ENCODE results near the gene C9orf78.
A peak's percentile ranks its signal among the peaks of the same experiment; 100 is the strongest.

C9orf78 gene

DNA sequence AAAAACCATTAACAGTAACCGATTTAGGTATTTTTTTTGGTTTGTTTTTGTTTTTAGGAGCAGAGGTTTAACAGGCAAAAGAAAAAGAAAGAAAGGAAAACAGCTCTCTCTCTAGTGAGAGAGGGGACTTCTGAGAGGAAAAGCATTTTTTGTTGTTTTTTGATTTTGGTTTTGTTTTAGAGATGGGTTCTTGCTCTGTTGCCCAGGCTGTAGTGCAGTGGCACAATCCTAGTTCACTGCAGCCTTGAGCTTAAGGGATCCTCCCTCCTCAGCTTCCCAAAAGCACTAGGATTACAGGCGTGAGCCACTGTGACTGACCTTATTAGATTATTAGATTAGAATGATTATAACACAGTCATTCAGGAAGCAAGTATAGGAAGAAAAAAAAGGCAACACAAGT, 10.3 kb upstream of the C9orf78 start:
- DNase-seq (ENCODE audit: low read depth in 3 of 3), result no peak

DNA sequence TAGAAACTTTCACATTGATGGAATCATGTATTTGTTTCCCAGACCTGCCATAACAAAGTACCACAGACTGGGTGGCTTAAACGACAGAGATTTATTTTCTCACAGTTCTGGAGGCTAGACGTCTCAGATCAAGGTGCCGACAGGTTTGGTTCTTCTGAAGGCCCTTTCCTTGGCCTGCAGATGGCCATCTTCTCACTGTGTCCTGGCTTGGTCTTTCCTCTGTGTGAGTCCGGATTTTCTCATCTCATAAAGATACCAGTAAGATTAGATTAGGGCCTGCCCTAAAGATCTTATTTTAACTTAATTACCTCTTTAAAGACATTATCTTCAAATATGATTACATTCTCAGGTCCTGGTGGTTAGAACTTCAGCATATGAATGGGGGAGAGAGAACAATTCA, 6.0 kb upstream of the C9orf78 start:
- DNase-seq (ENCODE audit: low read depth in 3 of 3), result no peak

DNA sequence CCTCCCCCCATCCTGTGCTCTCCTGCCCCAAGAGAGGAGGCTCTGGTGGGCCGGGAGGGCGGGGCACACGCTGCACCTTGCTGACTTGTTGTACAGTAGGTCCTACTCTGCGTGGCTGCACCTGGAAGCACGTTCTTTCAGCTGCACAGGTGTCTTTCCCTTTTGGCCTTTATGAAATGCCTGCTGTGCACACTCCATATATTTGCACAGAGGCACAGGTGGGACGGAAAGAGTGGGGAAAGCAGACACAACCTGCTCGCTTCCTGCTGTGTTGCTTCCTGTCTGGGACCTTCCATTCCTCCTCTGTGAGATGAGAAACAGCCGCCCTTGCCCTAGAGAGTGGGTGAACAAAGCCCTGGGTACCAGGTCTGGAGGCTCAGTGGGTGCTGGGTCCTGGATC, 5.0 kb upstream of the C9orf78 start:
- DNase-seq (ENCODE audit: low read depth in 3 of 3), result no peak

DNA sequence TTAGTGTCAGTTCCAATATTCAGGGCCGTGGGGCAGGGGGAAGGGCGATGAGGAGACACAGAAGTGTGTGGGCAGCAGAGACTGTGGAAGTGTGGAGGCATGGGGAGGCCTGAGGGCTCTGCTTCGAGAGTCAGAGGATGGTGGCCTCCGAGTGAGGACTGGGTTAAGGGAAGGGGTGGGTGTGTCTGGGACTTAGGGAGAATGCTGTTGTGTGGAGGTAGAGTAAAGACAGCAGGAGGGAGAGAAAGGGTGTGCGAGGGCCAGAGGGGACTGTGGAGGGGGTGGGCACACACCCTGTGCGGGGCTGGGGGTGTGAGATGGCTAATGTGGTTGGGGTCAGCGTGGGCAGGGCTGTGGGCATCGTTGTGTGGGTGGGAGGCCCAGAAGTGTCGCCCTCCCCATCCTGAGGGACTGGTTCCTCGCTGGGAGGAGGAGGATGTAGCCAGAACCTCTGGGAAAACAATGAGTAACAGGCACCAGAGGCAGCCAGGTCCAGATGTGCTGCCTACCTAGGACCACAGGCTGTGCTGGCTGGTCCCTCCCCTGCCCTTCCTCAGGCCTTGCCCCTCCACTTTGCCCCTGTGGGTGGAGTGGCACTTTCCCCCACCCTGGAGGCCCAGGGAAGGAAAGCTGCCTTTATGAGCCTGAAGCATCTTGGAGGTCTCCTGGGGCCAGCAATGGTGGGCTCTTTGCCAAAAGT, 4.4 kb upstream of the C9orf78 start:
- DNase-seq (ENCODE audit: low read depth in 3 of 3), result no peak

GRCh38 chr9:129838707-129839259, 3.7 kb upstream of the C9orf78 start:
- DNase-seq (ENCODE audit: low read depth in 3 of 3), result no peak

GRCh38 chr9:129836311-129837007, 1.4 kb upstream of the C9orf78 start:
- DNase-seq (ENCODE audit: low read depth in 3 of 3), result no peak

GRCh38 chr9:129835860-129836223, 767 bp upstream of the C9orf78 start:
- no peak for DNase-seq (ENCODE audit: low read depth in 3 of 3)

DNA sequence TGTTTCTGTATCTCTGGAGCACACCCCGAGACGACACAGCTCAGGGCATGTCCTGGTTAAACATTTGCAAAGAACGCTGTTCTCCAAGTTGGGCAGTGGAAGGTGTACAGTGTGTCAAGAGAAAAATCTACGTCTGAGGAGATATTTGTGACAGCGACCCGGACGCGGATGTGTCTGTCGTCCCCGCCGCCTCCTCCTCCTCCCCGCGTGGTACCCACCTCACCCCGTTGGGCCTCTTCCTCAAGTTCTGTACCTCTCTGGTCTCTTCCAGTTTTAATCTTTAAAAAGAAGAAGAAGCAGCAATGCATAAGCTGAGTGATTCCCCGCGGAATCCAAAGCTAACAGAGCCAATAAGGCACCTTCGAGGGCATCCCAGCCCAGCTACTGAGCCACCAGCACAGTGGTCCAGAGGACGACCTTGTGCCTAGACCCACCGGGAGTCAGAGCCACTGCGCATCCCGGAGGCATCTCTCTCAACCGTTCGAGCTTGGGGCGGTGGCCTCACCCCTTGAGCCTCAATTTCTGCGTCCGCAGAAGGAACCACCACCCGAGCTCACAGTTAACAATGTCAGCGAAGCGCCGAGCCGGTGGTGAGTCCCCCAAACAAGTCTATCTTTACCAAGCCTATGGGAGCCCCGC, 467 bp downstream of the C9orf78 start:
- DNase-seq (ENCODE audit: low read depth in 3 of 3), result no peak

GRCh38 chr9:129832982-129833381, 2.1 kb downstream of the C9orf78 start:
- DNase-seq (ENCODE audit: low read depth in 3 of 3), result no peak

DNA sequence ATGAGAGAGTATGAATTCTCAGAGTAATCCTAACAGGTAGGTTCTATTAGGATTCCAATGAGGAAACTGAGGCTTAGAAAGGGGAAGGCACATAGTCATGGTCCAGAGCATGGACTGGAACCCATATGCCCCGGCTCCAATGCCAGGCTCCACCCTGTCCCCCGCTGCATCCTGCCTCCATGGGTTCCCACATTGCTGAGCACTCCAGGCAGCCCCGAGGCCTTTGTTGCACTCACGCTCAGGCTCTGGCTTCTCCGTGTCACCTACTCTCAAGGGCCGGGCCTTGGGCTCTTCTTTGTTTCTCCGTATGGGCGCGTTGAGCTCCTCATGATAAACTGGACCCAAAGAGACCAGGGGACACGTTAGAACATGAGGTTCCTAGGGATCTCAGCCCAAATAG, 6.1 kb downstream of the C9orf78 start:
- DNase-seq (ENCODE audit: low read depth in 3 of 3), result no peak

DNA sequence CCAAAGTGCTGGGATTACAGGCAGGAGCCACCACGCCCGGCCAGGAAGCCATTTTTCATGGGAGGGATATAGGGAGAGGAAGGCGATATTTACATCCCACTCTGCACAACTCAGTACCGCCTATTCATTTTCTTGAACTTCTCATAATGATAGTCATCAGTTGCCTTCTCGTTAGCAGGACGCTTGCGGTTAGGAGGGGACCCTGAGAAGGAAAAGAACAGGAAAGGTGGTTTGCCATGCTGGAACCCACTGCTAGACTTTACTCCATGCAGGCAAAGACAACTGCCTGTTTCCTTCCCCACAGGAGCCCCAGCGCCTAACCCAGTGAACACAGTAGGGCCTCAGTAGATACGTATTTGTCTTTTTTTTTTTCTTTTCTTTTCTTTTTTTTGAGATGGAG, 7.0 kb downstream of the C9orf78 start:
- DNase-seq (ENCODE audit: low read depth in 3 of 3), result no peak

DNA sequence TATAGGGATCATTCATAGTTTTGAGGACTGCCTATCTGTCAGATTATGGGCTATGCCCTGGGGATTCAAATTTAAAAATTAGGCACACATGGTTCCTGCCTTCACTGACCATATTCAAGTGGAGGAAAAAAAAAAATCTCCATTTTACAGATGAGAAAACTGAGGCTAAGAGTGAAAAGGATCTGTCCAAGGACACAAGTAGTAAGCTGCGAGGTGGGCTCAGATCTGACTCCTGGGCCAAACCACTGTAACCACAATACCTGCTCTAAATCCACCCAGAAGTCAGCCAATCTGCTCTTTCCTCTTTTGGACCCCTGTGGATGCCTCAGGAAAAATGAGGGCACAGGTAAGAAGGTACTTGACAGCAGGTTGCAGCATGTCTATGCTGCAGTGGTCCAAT, 8.3 kb downstream of the C9orf78 start:
- no peak for DNase-seq (ENCODE audit: low read depth in 3 of 3)

DNA sequence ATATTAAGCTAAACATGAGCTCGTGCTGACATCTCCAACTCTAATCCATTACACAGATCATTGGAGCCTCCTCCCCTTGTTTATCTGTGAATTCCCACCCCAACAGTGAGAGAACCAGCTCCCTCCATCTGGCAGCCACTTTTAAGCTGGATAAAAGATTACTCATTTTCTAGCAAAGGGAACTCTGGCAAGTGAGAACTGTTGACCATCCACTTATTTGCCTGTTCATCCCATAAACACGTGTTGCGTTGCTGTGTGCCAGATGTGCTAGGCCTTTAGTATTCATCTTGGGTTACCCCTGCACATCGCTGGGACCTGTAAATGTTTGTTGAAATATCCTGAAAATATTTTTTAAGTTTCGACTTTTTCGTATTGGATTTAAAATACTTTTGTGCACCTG, 8.7 kb downstream of the C9orf78 start:
- no peak for DNase-seq (ENCODE audit: low read depth in 3 of 3)

GRCh38 chr9:129823935-129824601, 11.0 kb downstream of the C9orf78 start, which contains the start of gene TOR1A:
Gene TOR1A (minus strand): TSS chr9:129824136. CDS start chr9:129824085, 51 bp downstream.
- DNase-seq (ENCODE audit: low read depth in 3 of 3), result peak; percentile 82 to 89 (median 88)

DNA sequence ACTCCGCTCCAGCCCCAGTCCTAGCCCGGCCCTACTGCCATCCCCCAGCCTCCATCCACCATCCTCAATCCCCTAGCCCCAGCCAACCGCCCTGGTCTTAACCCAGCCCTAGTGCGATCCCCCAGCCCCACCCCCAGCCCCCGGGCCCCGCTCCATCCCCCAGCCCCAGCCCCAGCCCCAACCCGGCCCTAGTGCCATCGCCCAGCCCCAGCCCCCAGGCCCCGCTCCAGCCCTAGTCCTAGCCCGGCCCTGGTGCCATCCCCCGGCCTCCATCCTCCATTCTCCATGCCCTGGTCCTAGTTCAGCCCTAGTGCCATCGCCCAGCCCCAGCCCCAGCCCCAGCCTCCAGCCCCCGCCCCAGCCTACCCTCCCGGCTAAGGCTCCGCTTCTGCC, 11.5 kb downstream of the C9orf78 start:
- DNase-seq (ENCODE audit: low read depth in 3 of 3), result no peak

DNA sequence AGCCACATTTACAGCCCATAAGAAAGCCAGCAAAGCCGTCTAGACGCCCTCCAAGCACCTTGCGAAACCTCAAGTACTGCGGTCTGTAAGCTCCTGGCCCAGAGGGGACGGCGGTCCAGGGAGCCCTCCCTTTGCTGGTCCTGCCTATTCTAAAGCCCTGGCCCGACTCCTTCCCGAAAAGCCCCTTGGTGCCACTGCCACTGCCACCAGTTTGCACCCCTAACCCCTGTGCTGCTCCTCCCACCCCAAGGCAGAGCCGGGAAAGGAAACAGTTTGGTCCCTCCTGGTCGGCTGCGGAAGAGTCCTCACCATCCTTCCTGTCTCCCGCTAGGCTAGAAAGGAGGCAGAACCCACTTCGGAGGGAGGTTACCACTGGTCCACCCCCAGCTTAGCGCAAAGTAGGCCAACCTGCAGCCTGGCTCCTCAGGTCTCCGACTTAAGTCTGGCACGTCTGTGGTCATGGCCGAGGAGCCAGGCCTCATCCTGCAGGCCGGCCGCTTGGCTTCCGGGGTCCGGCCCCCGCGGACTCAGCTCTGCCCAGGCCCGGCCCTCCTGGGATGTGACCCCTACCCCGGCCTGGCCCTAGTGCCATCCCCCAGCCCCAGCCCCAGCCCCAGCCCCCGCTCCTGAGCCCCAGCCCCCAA, 12.1 kb downstream of the C9orf78 start:
- no peak for DNase-seq (ENCODE audit: low read depth in 3 of 3)

GRCh38 chr9:129816501-129817435, 18.3 kb downstream of the C9orf78 start:
- DNase-seq (ENCODE audit: low read depth in 3 of 3), result no peak

- no peak for DNase-seq (ENCODE audit: low read depth in 3 of 3)
Observed at GRCh38 chr9:129815278-129815677, 19.8 kb downstream of the C9orf78 start.

DNA sequence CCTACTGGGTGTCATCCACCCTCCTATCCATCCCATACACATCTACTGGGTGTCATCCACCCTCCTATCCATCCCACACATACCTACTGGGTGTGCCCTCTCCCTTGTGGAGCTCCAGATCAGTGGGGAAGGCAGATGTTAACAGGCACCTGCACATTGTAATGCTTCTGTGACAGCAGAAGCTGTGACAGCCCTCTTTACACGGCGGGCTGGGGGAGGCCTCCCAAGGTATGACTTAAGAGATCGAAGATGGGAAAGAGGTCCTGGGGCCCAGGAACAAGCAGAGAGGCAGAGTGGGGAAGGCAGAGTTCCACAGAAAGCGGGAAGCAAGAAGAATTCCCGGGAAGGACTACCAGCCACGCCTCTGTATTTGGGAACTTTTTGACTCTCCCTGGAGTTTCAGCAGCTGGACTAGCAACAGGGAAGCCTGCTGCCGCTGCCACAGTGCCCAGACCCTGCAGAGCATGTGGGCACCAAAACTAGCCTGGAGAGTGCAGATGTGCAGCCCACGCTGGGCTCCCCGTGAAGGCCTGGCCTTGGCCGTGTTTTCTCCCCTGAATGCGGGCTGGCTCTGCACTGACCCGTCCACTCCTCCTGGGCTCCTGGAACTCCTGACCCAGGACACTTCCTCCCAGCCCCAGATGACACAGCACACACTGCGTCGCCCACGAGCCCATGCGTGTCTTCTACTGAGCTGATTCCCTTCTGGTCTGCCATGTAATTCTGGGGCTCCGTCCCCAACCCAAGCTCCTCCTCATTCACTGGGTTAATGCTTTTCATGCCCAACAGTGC, 20.4 kb downstream of the C9orf78 start:
- DNase-seq (ENCODE audit: low read depth in 3 of 3), result no peak

GRCh38 chr9:129813661-129814060, 21.4 kb downstream of the C9orf78 start:
- DNase-seq (ENCODE audit: low read depth in 3 of 3), result no peak
